K562 (cell line): ENCODE data around the gene LRRC43. TPM values are rescaled to one million over a fixed set of nuclear protein-coding genes. Genes with fewer than 3 reads are reported as not detected.
A peak's percentile ranks its signal among the peaks of the same experiment; 100 is the strongest.

Source experiments
- CHD2 ChIP-seq: IDR thresholded peaks from 2 replicates; pipeline ENCODE4 v1.6.1; 2011; ENCODE audit warnings: low read depth, low read length
- ELF4 ChIP-seq: fragments of 450-650 bp; formaldehyde crosslinking; IDR thresholded peaks from 2 replicates; pipeline ENCODE4 v1.4.0; 2022; ENCODE audit warnings: missing genetic modification characterization
- THRAP3 ChIP-seq: fragments of 450-650 bp; IDR thresholded peaks from 2 replicates; pipeline ENCODE4 v1.6.1; 2016; ENCODE audit warnings: mild to moderate bottlenecking, inconsistent platforms, borderline replicate concordance
- polyA plus RNA-seq, 8 experiments: library from polyadenylated mRNA; depleted of rRNA in 4 of 8; stranded (reverse) in 5 of 8; unstranded in 3 of 8; fragments of >200 nt; fragmentation: Nextera tagmentation in 2 of 8; fragmentation: Illumina TruSeq in 1 of 8; extraction: Ambion mirVana in 2 of 8; extraction: Trizol in 1 of 8; gene quantifications; 2 replicates each; pipeline versions ENCODE4 v1.2.1 to v1.2.3, GENCODE V29; 2011 to 2014; ENCODE audit warnings: inconsistent platforms in 1 of 8, missing spikeins in 1 of 8
- total RNA-seq, 7 experiments: library from RNA; depleted of rRNA in 6 of 7; stranded (reverse); fragments of >200 nt in 6 of 7; fragmentation: Illumina TruSeq in 2 of 7; extraction: Trizol in 2 of 7; gene quantifications; 2 replicates each; pipeline versions ENCODE4 v1.2.1 to v1.2.3, GENCODE V29; 2011 to 2021; ENCODE audit warnings: low replicate concordance in 1 of 7
- TF ChIP-seq, protein P1 (sequence below): fragments of 450-650 bp; IDR thresholded peaks from 2 replicates; pipeline ENCODE4 v1.6.1; 2016; ENCODE audit warnings: low read depth
- TF ChIP-seq, protein P2 (sequence below): sonication (generic); formaldehyde crosslinking; IDR thresholded peaks from 2 replicates; pipeline ENCODE4 v1.8.0; 2022; ENCODE audit warnings: mild to moderate bottlenecking, low read depth, missing genetic modification reagents
- TF ChIP-seq, protein P3 (sequence below): fragments of 200-600 bp; sonication (generic); IDR thresholded peaks from one replicate; pipeline ENCODE4 v1.6.1; 2012; ENCODE audit warnings: mild to moderate bottlenecking, low read depth, low read length, inconsistent platforms

LRRC43 gene
- total and polyA plus RNA-seq, 9 of the 15 experiments (the other 6 are each of a cell fraction or from before 2014, with no cell fraction given): 0.19 TPM; not detected in 8

DNA sequence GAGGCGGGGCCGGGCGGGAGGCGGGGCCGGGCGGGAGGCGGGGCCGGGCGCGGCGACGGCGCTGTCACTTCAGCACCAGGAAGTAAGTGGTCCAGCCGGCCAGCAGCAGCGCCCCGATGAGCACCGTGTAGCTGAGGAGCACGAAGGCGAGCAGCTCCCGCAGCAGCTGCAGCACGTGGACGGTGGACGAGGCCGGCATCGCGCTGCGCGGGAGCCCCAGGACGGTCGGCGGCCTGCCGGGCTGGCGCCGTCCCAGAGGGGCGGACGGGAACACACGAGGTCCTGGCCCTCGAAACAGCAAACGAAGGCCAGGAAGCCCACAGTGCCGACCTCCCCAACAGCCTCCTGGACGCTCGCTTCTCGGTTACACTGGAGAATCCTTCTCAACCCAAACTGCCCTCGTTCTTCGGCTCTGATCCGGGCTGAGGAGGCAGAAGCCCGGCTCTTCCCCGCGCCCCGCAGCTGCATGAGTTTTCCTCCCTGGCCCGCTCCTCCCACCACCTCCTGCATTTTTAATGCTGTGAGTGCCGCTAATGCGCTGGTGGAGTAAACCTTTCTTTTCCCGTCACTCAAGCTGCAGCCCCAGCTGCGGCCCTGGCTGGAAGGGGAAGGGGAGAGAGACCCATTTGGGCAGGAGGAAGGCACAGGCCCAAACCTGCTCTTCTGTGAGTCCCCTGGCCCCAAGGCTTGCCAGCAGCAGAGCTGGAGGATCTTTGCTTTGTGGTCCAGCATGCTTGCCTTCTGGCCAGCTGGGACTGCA, 43.6 kb downstream of the LRRC43 start (continued):
- TF ChIP-seq, protein P1, sequence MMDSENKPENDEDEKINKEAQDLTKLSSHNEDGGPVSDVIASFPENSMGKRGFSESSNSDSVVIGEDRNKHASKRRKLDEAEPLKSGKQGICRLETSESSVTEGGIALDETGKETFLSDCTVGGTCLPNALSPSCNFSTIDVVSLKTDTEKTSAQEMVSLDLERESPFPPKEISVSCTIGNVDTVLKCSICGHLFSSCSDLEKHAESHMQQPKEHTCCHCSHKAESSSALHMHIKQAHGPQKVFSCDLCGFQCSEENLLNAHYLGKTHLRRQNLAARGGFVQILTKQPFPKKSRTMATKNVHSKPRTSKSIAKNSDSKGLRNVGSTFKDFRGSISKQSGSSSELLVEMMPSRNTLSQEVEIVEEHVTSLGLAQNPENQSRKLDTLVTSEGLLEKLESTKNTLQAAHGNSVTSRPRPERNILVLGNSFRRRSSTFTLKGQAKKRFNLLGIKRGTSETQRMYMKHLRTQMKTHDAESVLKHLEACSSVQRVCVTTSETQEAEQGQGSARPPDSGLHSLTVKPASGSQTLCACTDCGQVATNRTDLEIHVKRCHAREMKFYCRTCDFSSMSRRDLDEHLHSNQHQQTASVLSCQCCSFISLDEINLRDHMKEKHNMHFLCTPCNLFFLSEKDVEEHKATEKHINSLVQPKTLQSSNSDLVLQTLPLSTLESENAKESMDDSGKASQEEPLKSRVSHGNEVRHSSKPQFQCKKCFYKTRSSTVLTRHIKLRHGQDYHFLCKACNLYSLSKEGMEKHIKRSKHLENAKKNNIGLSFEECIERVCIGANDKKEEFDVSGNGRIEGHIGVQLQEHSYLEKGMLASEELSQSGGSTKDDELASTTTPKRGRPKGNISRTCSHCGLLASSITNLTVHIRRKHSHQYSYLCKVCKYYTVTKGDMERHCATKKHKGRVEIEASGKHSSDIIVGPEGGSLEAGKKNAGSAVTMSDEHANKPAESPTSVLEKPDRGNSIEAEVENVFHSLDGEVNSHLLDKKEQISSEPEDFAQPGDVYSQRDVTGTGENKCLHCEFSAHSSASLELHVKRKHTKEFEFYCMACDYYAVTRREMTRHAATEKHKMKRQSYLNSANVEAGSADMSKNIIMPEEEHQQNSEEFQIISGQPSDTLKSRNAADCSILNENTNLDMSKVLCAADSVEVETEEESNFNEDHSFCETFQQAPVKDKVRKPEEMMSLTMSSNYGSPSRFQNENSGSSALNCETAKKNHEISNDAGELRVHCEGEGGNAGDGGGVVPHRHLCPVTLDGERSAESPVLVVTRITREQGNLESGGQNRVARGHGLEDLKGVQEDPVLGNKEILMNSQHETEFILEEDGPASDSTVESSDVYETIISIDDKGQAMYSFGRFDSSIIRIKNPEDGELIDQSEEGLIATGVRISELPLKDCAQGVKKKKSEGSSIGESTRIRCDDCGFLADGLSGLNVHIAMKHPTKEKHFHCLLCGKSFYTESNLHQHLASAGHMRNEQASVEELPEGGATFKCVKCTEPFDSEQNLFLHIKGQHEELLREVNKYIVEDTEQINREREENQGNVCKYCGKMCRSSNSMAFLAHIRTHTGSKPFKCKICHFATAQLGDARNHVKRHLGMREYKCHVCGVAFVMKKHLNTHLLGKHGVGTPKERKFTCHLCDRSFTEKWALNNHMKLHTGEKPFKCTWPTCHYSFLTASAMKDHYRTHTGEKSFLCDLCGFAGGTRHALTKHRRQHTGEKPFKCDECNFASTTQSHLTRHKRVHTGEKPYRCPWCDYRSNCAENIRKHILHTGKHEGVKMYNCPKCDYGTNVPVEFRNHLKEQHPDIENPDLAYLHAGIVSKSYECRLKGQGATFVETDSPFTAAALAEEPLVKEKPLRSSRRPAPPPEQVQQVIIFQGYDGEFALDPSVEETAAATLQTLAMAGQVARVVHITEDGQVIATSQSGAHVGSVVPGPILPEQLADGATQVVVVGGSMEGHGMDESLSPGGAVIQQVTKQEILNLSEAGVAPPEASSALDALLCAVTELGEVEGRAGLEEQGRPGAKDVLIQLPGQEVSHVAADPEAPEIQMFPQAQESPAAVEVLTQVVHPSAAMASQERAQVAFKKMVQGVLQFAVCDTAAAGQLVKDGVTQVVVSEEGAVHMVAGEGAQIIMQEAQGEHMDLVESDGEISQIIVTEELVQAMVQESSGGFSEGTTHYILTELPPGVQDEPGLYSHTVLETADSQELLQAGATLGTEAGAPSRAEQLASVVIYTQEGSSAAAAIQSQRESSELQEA: no peak
- TF ChIP-seq, protein P2, sequence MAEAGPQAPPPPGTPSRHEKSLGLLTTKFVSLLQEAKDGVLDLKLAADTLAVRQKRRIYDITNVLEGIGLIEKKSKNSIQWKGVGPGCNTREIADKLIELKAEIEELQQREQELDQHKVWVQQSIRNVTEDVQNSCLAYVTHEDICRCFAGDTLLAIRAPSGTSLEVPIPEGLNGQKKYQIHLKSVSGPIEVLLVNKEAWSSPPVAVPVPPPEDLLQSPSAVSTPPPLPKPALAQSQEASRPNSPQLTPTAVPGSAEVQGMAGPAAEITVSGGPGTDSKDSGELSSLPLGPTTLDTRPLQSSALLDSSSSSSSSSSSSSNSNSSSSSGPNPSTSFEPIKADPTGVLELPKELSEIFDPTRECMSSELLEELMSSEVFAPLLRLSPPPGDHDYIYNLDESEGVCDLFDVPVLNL (CRISPR knock-in tag): peak; percentile 64
- TF ChIP-seq ELF4 (CRISPR knock-in tag): no peak
- TF ChIP-seq, protein P3, sequence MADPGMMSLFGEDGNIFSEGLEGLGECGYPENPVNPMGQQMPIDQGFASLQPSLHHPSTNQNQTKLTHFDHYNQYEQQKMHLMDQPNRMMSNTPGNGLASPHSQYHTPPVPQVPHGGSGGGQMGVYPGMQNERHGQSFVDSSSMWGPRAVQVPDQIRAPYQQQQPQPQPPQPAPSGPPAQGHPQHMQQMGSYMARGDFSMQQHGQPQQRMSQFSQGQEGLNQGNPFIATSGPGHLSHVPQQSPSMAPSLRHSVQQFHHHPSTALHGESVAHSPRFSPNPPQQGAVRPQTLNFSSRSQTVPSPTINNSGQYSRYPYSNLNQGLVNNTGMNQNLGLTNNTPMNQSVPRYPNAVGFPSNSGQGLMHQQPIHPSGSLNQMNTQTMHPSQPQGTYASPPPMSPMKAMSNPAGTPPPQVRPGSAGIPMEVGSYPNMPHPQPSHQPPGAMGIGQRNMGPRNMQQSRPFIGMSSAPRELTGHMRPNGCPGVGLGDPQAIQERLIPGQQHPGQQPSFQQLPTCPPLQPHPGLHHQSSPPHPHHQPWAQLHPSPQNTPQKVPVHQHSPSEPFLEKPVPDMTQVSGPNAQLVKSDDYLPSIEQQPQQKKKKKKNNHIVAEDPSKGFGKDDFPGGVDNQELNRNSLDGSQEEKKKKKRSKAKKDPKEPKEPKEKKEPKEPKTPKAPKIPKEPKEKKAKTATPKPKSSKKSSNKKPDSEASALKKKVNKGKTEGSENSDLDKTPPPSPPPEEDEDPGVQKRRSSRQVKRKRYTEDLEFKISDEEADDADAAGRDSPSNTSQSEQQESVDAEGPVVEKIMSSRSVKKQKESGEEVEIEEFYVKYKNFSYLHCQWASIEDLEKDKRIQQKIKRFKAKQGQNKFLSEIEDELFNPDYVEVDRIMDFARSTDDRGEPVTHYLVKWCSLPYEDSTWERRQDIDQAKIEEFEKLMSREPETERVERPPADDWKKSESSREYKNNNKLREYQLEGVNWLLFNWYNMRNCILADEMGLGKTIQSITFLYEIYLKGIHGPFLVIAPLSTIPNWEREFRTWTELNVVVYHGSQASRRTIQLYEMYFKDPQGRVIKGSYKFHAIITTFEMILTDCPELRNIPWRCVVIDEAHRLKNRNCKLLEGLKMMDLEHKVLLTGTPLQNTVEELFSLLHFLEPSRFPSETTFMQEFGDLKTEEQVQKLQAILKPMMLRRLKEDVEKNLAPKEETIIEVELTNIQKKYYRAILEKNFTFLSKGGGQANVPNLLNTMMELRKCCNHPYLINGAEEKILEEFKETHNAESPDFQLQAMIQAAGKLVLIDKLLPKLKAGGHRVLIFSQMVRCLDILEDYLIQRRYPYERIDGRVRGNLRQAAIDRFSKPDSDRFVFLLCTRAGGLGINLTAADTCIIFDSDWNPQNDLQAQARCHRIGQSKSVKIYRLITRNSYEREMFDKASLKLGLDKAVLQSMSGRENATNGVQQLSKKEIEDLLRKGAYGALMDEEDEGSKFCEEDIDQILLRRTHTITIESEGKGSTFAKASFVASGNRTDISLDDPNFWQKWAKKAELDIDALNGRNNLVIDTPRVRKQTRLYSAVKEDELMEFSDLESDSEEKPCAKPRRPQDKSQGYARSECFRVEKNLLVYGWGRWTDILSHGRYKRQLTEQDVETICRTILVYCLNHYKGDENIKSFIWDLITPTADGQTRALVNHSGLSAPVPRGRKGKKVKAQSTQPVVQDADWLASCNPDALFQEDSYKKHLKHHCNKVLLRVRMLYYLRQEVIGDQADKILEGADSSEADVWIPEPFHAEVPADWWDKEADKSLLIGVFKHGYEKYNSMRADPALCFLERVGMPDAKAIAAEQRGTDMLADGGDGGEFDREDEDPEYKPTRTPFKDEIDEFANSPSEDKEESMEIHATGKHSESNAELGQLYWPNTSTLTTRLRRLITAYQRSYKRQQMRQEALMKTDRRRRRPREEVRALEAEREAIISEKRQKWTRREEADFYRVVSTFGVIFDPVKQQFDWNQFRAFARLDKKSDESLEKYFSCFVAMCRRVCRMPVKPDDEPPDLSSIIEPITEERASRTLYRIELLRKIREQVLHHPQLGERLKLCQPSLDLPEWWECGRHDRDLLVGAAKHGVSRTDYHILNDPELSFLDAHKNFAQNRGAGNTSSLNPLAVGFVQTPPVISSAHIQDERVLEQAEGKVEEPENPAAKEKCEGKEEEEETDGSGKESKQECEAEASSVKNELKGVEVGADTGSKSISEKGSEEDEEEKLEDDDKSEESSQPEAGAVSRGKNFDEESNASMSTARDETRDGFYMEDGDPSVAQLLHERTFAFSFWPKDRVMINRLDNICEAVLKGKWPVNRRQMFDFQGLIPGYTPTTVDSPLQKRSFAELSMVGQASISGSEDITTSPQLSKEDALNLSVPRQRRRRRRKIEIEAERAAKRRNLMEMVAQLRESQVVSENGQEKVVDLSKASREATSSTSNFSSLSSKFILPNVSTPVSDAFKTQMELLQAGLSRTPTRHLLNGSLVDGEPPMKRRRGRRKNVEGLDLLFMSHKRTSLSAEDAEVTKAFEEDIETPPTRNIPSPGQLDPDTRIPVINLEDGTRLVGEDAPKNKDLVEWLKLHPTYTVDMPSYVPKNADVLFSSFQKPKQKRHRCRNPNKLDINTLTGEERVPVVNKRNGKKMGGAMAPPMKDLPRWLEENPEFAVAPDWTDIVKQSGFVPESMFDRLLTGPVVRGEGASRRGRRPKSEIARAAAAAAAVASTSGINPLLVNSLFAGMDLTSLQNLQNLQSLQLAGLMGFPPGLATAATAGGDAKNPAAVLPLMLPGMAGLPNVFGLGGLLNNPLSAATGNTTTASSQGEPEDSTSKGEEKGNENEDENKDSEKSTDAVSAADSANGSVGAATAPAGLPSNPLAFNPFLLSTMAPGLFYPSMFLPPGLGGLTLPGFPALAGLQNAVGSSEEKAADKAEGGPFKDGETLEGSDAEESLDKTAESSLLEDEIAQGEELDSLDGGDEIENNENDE: no peak
- no peak for TF ChIP-seq CHD2
- TF ChIP-seq THRAP3: no peak
